GM12892 (cell line): ENCODE data around the gene COL13A1.

ENCODE experiments used
- POLR2A ChIP-seq: IDR thresholded peaks from 2 replicates; pipeline ENCODE4 v1.6.1; 2011; ENCODE audit warnings: low read depth, low read length, control low read depth
- POLR2AphosphoS5 ChIP-seq: IDR thresholded peaks from 2 replicates; pipeline ENCODE4 v1.6.1; 2011; ENCODE audit warnings: low read depth, low read length, control low read depth
- TAF1 ChIP-seq: IDR thresholded peaks from 2 replicates; pipeline ENCODE4 v1.6.1; 2011; ENCODE audit warnings: low read depth, mild to moderate bottlenecking, control low read depth, low read length, borderline replicate concordance

GRCh38 chr10:69897999-69898398, 96.3 kb downstream of the COL13A1 start:
- no peak for TF ChIP-seq POLR2A
- TF ChIP-seq TAF1 = no peak
- no peak for TF ChIP-seq POLR2AphosphoS5
